ENCODE measurements around the gene TRIM38. TPM values are rescaled to one million over a fixed set of nuclear protein-coding genes. Genes with fewer than 3 reads are reported as not detected.

The TRIM38 gene
- total RNA-seq, 1 experiment from 2014 or later = 4.4 TPM

GRCh38 chr6:25935953-25936352 lies 26.6 kb upstream of the TRIM38 start:
- no peaks in the 10 kb centered on the region for H3K9me3 ChIP-seq (ENCODE audit: control insufficient read depth, insufficient read depth, low read depth, low read length)
- ATAC-seq (no peak), DNase-seq (ENCODE audit: low read depth, low spot score) (no peak)
- no peaks in the 10 kb centered on the region for H3K36me3 ChIP-seq (ENCODE audit: control insufficient read depth, insufficient read depth, low read length)
- peaks cover 13% of the 10 kb centered on the region; the same call in 1 of the 2 replicates for H3K27me3 ChIP-seq (ENCODE audit: control insufficient read depth, insufficient read depth, low read length)
- ChIA-PET CTCF (no interaction called here), POLR2A (no interaction called here)
- H3K4me3 ChIP-seq (ENCODE audit: low read depth in 2 of 2, low read length in 2 of 2) = no peak overlapping the region
- in situ Hi-C loops (cut with HindIII; ENCODE audit: low pct_unique_long_range_greater_than_20kb, low sequenced_read_pairs) = no loop called here
- intact Hi-C loops (cut with micrococcal nuclease; ENCODE audit: unreplicated experiment) = no loop called here
- no peaks in the 10 kb centered on the region for H3K4me1 ChIP-seq (ENCODE audit: control insufficient read depth, insufficient read depth, low read length)
- no peak overlapping the region for H3K27ac ChIP-seq (ENCODE audit: low read length)
- BruUV-seq (replicated peaks) = no TSS peak
- TF ChIP-seq CTCF (IDR thresholded peaks at IDR 0.05) (no peak), SIN3A (IDR thresholded peaks at IDR 0.05; ENCODE audit: borderline replicate concordance, insufficient read depth, low read depth, low read length) (no peak), TCF7L2 (IDR thresholded peaks at IDR 0.05; ENCODE audit: low read depth, low read length) (no peak), REST (IDR thresholded peaks at IDR 0.05; ENCODE audit: insufficient read depth in 1 of 2, low read depth in 2 of 2, low read length in 1 of 2) (no peak), POLR2AphosphoS5 (IDR thresholded peaks at IDR 0.05; ENCODE audit: low read depth, low read length) (no peak)

- ChIA-PET POLR2A (no interaction called here), CTCF (no interaction called here)
- H3K27me3 ChIP-seq (ENCODE audit: control insufficient read depth, insufficient read depth, low read length) = peaks cover 15% of the 10 kb centered on the region; the same call in 1 of the 2 replicates
- no peaks in the 10 kb centered on the region for H3K4me1 ChIP-seq (ENCODE audit: control insufficient read depth, insufficient read depth, low read length)
- ATAC-seq (no peak), DNase-seq (ENCODE audit: low read depth, low spot score) (no peak)
- no peak for TF ChIP-seq POLR2AphosphoS5 (IDR thresholded peaks at IDR 0.05; ENCODE audit: low read depth, low read length)
- no peak for TF ChIP-seq SIN3A (IDR thresholded peaks at IDR 0.05; ENCODE audit: borderline replicate concordance, insufficient read depth, low read depth, low read length)
- TF ChIP-seq REST (IDR thresholded peaks at IDR 0.05; ENCODE audit: insufficient read depth in 1 of 2, low read depth in 2 of 2, low read length in 1 of 2) = no peak
- no peak for TF ChIP-seq CTCF (IDR thresholded peaks at IDR 0.05)
- no peak for TF ChIP-seq TCF7L2 (IDR thresholded peaks at IDR 0.05; ENCODE audit: low read depth, low read length)
- no peaks in the 10 kb centered on the region for H3K9me3 ChIP-seq (ENCODE audit: control insufficient read depth, insufficient read depth, low read depth, low read length)
- in situ Hi-C loops (cut with HindIII; ENCODE audit: low pct_unique_long_range_greater_than_20kb, low sequenced_read_pairs) = no loop called here
- no peak overlapping the region for H3K27ac ChIP-seq (ENCODE audit: low read length)
- no peak overlapping the region for H3K4me3 ChIP-seq (ENCODE audit: low read depth in 2 of 2, low read length in 2 of 2)
- intact Hi-C loops (cut with micrococcal nuclease; ENCODE audit: unreplicated experiment) = no loop called here
- no peaks in the 10 kb centered on the region for H3K36me3 ChIP-seq (ENCODE audit: control insufficient read depth, insufficient read depth, low read length)
- BruUV-seq (replicated peaks) = no TSS peak
Observed at GRCh38 chr6:25939593-25939992, 23.0 kb upstream of the TRIM38 start.

Measured in Panc1 (cell line).